SW480 (cell line): ENCODE results near the gene LATS1.

Source experiments
- DNase-seq: peaks from one replicate; pipeline ENCODE4 v3.0.0-alpha.2; 2016; ENCODE audit warnings: low spot score

The LATS1 gene

DNA sequence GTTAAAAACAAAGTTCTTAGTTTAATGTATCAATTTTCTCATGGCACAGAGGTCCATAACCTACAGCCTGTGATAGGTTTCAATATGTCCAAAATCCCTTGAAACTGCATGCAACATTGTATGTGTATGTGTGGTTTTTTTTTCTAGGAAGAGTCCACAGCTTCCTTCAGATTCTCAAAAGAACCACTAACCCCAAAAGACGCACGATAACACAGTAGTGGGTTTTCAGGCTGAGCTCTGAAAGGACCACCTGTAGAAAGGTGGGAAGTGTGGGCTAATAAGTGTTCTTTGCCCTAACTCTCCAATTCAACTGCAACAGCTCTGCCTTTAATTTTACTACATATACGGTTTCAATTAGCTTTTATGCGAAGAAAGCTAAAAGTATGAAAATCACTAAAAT is 57.9 kb downstream of the LATS1 start:
- DNase-seq: no peak

DNA sequence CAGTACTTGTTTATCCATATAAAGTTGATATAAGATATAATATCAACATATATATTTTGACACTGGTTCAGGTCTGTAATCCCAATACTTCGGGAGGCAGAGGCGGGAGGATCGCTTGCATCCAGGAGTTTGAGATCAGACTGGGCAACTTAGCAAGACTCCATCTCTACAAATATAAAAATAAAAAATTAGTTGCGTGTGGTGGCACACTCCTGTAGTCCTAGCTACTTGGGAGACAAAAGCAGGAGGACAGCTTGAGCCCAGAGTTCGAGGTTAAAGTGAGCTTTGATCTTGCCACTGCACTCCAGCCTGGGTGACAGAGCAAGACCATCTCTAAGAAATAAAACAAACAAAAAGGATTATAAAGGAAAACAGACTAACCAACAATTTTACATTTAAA is 60.5 kb downstream of the LATS1 start:
- no peak for DNase-seq

DNA sequence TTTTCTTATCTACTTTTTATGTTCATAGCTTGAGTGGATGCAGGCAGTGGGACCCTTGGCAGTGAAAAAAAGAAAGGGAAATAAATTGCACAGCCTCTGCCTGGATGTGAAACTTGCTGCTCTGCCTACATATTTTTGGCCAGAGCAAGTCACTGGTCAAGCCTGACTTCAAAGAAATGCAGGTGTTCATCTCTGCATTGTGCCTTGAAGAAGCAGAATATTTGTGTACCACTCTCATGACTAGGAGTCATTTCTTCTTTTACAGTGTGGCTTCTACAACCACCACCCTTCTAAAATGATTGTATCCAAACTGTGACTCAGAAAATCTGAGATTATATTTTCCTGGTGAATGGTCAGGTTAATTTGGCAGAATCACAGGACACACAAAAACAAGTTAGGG is 66.8 kb downstream of the LATS1 start:
- DNase-seq: no peak

DNA sequence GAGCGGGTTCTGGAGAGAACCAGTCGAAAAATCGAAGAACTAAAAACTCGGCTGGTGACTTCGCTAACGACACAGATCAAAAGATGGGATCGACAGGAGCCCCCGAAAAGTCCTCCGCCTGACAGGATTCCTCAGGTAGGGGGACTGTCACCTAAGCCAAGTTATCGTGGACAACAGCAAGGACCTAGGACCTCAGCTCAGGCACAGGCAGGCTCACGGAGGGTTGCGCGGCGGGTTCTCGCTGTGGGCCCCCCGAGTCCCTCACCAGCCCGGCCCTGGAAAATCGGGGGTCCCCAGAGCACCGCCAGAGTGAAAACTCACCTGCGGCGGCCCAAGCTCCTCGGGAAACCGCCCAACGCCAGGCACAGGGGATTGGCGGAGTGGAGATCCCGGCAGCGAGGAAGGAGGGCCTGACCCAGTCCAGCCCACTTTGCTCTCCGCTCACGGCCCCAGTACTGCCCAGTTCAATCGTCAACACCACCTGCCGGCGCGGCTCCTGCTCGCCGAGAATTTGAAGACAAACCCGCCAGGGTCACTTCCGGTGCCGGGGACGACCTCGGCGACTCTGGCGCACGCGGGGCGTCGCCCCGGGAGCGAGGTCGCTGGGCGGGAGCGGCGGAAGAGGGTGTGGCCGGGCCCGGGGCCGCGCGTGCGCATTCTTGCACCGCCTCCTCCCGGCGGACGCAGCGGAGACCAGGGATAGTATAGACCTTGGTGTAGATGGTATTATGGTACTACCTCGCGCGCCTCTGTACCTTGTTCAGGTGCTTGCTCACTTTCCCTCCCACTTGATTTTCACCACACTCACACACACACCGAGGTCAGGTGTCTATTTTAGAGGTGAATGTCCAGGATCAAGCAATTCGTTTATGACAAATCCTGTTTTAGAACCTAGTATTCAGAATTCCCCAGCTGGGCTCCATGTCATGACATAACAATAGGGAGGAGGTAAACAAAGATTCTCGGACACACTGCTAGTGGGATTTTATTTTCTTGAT is 69.5 kb downstream of the LATS1 start, which contains the start of gene KATNA1:
TSS of gene KATNA1 (minus strand) at position 567 of the 998 bp plus-strand sequence. CDS start 10,167 bp downstream, outside the sequence.
- DNase-seq: peak; percentile 93

DNA sequence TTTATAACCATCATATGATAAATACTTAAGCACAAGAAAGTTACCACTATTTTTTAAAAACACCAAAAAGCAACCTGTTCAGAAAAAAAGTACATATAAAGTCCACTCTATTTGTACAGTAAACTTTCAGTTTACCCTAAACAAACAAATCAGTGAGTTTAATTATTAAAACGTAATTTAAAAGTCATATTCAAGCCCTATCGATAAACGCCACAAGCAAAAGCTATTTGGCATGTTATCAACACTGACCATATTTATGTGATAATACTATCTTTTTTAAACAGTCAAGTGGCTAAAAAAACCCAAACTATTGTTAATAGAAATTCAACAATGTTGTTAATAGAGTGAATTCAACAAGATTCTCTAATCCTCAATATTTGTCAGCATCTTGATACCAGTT is 71.3 kb downstream of the LATS1 start:
- DNase-seq: no peak

DNA sequence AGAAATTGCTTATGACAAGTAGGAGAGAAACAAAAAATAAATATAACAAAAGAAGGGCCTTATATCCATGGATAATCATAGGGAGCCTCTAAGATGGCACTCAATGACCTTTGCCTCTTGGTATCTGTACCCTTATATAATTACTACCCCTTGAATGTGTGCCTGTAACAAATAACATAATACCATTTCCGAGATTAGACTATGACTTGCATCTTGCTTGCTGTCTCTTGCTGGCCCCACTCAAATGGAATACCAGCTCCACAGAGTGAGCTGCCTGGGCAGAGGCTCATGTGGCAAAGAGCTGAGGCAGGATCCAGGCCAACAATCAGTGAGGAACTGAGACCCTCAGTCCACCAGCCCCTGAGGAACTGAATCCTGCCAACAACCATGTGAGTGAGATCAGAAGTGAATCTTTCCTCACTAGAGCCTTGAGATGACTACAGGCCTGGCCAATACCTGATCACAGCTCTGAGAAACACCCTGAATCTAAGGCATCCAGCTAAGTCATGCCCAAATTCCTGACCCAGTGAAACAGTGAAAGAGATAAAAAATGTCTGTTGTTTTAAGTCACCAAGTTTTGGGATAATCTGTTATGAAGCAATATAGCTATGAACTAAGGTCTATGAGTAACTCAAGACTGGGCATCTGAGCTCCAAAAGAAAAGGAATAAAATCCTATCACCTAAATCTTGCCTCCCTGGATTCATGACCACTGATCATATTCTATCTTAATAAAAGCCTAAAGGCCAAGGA is 74.9 kb downstream of the LATS1 start:
- DNase-seq: no peak

DNA sequence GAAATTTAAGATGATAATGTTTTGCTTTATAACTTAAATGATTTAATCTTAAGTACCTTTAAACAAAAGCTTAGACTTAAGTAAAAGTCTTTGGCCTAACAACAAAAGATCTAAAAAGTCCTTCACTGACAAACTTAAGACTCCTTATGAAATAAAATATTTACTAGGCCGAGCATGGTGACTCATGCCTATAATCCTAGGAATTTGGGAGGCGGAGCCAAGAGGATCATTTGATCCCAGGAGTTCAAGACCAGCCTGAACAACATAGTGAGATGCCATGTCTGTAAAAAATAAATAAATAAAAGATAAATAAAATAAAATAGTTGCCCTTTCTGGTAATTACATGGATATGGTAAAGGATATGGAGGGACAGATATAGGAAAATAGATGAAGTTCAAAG is 81.8 kb downstream of the LATS1 start:
- no peak for DNase-seq

DNA sequence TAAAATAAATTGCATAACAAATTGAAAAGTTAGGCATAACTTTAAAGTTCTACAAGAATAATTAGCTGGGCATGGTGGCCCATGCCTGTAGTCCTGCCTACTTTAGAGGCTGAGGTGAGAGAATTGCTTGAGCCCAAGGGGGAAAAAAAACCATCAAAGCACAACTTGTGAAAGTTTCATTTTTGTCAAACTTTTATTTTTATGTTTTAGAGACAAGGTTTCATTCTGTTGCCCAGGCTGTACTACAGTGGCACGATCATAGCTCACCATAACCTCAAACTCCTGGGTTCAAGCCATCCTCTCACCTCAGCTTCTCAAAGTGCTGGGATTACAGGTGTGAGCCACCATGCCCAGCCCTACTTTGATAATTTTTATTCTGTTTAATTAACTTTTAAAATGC is 83.6 kb downstream of the LATS1 start:
- DNase-seq: no peak

DNA sequence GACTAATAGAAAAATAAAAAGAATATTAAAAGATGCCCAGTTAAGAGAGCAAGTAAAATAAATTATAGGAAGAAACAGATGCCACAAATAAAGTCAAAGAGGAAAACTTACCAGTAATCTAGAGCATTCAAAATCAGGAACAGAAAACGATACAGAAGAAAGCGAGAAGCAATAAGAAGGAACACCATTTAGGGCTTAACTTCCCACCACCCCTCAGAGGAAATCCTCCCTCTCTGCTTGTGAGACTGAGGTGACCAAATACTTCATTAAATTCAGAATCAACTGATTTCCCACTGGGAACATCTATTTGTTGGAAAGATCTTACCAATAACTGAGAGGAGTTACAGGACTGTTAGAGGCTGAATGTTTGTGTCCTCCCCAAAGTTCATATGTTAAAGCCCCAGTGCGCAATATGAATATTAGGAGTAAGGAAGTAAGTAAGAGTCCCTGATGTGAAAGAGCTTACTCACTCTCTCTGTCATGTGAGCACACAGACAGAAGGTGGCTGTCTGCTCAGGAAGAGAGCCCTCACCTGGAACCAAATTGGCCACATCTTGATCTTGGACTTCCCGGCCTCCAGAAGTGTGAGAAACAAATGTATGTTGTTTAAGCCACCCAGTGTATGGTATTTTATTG is 88.9 kb downstream of the LATS1 start:
- DNase-seq: no peak

DNA sequence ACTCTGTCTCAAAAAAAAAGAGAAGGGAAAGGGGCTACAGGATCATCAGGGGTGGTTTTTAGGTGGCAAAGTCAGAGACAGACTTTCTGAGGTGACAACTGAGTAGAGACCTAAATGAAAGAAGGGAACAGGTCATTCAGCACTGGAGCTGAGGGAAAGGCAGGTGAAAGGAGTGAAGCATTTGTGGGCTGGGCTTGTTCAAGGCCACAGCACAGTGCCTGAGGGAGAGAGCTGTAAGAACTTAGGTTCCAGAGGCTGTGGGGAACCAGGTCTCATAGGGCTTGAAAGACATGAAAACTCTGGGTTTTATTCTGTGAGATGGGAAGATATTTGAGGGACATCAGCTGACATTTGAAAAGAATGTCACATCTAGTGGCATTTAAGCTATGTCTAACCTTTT is 90.2 kb downstream of the LATS1 start:
- DNase-seq: no peak

DNA sequence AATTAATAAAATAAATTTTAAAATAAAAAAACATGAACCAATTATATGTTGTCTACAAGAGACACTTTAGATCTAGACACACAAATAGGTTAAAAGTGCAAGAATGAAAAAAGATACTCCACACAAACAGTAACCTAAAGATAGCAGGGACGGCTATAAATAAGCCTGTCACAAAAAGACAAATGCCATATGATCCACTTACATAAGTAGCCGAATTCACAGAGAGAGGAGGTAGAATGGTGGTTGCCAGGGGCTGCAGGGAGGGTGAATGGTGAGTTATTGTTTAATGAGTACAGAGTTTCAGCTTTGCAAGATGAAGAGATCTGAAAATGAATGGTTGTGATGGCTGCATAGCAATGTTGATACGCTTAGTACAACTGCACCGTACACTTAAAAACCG is 102.1 kb downstream of the LATS1 start:
- DNase-seq: no peak

DNA sequence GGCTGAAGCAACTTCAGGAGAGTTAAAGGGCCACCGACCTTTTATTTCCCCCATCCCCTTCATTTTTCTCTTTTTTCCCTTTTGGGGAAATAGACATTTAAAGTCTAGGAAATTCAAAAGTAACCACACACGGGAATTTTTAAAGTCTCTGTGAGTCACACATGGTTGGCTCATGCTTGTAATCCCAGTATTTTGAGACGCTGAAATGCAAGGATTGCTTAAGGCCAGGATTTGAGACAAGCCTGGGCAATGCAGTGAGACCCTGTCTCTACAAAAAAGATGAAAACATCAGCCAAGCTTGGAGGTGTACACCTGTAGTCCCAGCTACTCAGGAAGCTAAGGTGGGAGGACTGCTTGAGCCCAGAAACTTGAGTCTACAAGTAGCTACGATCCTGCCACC is 103.6 kb downstream of the LATS1 start:
- no peak for DNase-seq

DNA sequence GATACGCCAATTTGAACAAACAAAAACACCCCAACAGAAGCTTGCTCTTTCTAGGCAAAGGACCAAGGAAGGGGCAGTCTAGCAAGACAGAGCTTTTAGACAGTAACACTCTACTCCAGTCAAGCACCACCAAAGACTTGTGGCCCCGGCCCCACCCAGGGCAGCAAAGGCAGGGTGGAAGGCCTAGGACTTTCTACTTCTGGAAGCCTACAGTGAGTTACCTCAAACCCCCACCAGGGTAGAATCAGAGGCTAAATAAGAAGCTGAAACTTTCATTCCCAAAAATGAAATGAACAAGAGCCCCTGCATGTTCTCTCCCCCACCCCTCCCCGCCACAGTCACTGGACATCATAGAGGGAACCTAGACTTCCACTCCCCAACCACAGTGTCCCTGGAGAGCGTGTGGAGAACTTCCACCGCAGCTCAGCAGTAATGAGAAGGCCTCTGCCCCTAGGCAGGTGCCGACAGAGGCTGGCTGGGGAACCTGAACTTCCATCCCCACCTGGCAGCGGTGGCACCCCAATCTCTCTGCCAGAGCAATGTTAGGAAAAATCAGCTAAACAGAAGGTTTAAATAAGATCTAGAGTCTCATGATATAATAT is 109.4 kb downstream of the LATS1 start:
- DNase-seq: no peak
